ENCODE results near the gene APLNR.
"Not testable (repeated sequence)": the region's sequence is repeated elsewhere in the genome, so short reads cannot be mapped to it uniquely, and the experiment has no call there.

- TF ChIP-seq EGR1 (IDR thresholded peaks at IDR 0.05; ENCODE audit: low read depth); EZH2 (IDR thresholded peaks at IDR 0.05); POLR2AphosphoS5 (IDR thresholded peaks at IDR 0.05; ENCODE audit: low read depth, low read length); ZFX (IDR thresholded peaks at IDR 0.05); ZNF274 (IDR thresholded peaks at IDR 0.05; ENCODE audit: low read depth, low read length); POLR2A (IDR thresholded peaks at IDR 0.05; ENCODE audit: borderline replicate concordance, extremely low read depth, insufficient read depth, insufficient read length); YY1 (IDR thresholded peaks at IDR 0.05; ENCODE audit: extremely low read depth, insufficient replicate concordance, low read depth, low read length); SIN3A (IDR thresholded peaks at IDR 0.05; ENCODE audit: low read depth); EZH2phosphoT487 (IDR thresholded peaks at IDR 0.05; ENCODE audit: borderline replicate concordance); CEBPB (IDR thresholded peaks at IDR 0.05; ENCODE audit: low read depth); SRF (IDR thresholded peaks at IDR 0.05; ENCODE audit: low read depth); RAD21 (IDR thresholded peaks at IDR 0.05; ENCODE audit: low read depth): not testable (repeated sequence)
- TF ChIP-seq, protein P1, sequence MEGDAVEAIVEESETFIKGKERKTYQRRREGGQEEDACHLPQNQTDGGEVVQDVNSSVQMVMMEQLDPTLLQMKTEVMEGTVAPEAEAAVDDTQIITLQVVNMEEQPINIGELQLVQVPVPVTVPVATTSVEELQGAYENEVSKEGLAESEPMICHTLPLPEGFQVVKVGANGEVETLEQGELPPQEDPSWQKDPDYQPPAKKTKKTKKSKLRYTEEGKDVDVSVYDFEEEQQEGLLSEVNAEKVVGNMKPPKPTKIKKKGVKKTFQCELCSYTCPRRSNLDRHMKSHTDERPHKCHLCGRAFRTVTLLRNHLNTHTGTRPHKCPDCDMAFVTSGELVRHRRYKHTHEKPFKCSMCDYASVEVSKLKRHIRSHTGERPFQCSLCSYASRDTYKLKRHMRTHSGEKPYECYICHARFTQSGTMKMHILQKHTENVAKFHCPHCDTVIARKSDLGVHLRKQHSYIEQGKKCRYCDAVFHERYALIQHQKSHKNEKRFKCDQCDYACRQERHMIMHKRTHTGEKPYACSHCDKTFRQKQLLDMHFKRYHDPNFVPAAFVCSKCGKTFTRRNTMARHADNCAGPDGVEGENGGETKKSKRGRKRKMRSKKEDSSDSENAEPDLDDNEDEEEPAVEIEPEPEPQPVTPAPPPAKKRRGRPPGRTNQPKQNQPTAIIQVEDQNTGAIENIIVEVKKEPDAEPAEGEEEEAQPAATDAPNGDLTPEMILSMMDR (IDR thresholded peaks at IDR 0.05 in 2 of 3, conservative IDR thresholded peaks at IDR 0.05 in 1 of 3; ENCODE audit: borderline replicate concordance in 1 of 3, insufficient read depth in 1 of 3, low read depth in 2 of 3, low read length in 2 of 3), result not testable (repeated sequence)
- TF ChIP-seq, protein P2, sequence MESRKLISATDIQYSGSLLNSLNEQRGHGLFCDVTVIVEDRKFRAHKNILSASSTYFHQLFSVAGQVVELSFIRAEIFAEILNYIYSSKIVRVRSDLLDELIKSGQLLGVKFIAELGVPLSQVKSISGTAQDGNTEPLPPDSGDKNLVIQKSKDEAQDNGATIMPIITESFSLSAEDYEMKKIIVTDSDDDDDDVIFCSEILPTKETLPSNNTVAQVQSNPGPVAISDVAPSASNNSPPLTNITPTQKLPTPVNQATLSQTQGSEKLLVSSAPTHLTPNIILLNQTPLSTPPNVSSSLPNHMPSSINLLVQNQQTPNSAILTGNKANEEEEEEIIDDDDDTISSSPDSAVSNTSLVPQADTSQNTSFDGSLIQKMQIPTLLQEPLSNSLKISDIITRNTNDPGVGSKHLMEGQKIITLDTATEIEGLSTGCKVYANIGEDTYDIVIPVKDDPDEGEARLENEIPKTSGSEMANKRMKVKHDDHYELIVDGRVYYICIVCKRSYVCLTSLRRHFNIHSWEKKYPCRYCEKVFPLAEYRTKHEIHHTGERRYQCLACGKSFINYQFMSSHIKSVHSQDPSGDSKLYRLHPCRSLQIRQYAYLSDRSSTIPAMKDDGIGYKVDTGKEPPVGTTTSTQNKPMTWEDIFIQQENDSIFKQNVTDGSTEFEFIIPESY (IDR thresholded peaks at IDR 0.05; ENCODE audit: extremely low read depth, insufficient replicate concordance, low read length), result not testable (repeated sequence)
Observed at GRCh38 chr11:57281546-57281945, 44.5 kb upstream of the APLNR start.

Measured in HCT116 (cell line).